Activated CD8-positive, alpha-beta memory T cell treated with anti-CD3 and anti-CD28 coated beads for 48 hours (primary cell): ENCODE results near the gene HOXC9.

Experiments used
- DNase-seq, 3 experiments: peaks; one replicate each; pipeline ENCODE4 v3.0.0-alpha.2; 2020; ENCODE audit warnings: low read depth in 2 of 3, low spot score in 2 of 3

The HOXC9 gene

GRCh38 chr12:53975479-53976152 lies 24.3 kb upstream of the HOXC9 start:
- no peak for DNase-seq

- DNase-seq = no peak
Observed at GRCh38 chr12:53976172-53976822, 23.7 kb upstream of the HOXC9 start.

GRCh38 chr12:53976823-53977595 lies 23.0 kb upstream of the HOXC9 start:
- no peak for DNase-seq

GRCh38 chr12:53977596-53978445 lies 22.1 kb upstream of the HOXC9 start:
- no peak for DNase-seq

GRCh38 chr12:53978477-53979356 lies 21.2 kb upstream of the HOXC9 start:
- no peak for DNase-seq

- no peak for DNase-seq
Observed at GRCh38 chr12:53980104-53980801, 19.7 kb upstream of the HOXC9 start.

GRCh38 chr12:53980802-53981496 lies 19.0 kb upstream of the HOXC9 start:
- no peak for DNase-seq

GRCh38 chr12:53981634-53982565 lies 18.1 kb upstream of the HOXC9 start:
- no peak for DNase-seq

GRCh38 chr12:53982648-53983567 lies 17.1 kb upstream of the HOXC9 start:
- DNase-seq = no peak

GRCh38 chr12:53983568-53983949 lies 16.4 kb upstream of the HOXC9 start:
- DNase-seq = no peak

- DNase-seq = no peak
Observed at GRCh38 chr12:53983950-53984572, 15.9 kb upstream of the HOXC9 start.

- peak; percentile 59 to 88 (median 64) for DNase-seq
Observed at GRCh38 chr12:53984901-53985691, 14.9 kb upstream of the HOXC9 start, which contains the start of gene HOXC10. Gene HOXC10 (plus strand): TSS chr12:53985146. CDS start chr12:53985260, 114 bp downstream.

- DNase-seq = no peak
Observed at GRCh38 chr12:53985692-53985993, 14.3 kb upstream of the HOXC9 start.

GRCh38 chr12:53985994-53986685 lies 13.8 kb upstream of the HOXC9 start:
- no peak for DNase-seq
